HG03095 (cell line): Measurements from ENCODE around the gene ACSM4.
"Not testable (repeated sequence)": the region's sequence is repeated elsewhere in the genome, so short reads cannot be mapped to it uniquely, and the experiment has no call there.

Experiments used
- ATAC-seq: cut with Tn5 transposase; IDR thresholded peaks from one replicate; pipeline ENCODE4 v1.9.1; 2021; ENCODE audit warnings: moderate library complexity; ENCODE audit not compliant: unreplicated experiment

ACSM4 gene

DNA sequence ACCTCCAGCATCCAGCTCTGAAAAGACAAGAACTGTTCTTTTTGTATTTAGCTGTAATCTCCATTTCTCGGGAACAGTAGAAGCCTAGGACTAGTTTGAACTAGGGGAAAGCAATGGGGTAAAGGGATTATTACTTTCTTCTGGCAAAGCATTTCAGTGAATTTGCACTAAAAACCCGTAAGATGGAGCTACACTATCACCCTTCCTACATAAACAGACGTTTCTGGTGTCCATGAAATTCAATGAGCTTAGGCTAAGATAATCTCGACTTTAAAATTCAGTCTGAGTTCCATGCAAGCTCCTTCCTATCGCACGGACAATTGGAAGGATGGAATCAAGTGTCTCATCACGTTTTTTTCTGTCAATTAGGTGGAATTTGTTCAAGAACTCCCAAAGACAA, 24.0 kb downstream of the ACSM4 start:
- ATAC-seq, result no peak

DNA sequence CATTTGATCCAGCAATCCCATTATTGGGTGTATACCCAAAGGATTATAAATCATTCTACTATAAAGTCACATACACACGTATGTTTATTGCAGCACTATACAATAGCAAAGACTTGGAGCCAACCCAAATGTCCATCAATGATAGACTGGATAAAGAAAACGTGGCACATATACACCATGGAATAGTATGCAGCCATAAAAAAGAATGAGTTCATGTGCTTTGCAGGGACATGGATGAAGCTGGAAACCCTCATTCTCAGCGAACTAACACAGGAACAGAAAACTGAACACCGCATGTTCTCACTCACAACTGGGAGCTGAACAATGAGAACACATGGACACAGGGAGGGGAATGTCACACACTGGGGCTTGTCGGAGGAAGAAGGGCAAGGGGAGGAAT, 33.9 kb downstream of the ACSM4 start:
- not testable (repeated sequence) for ATAC-seq

DNA sequence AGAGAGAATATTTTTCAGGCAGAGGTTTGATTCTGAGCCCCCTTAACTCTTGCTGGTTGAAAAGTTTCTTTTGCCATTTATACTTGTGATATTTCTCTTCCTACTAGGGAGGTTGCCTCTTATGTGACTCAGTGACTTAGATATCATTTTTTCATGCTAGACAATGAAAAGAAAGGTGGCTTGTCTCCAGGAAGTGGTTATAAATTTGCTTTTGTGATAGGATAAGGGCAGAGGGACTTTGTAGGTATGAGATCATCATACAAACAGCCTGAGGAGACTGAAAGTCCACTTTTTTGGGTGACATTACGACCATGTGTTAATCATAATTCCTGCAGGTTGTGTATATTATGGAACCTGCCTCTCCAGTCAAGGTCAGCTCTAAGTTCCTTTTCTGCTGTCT, 35.8 kb downstream of the ACSM4 start:
- no peak for ATAC-seq

DNA sequence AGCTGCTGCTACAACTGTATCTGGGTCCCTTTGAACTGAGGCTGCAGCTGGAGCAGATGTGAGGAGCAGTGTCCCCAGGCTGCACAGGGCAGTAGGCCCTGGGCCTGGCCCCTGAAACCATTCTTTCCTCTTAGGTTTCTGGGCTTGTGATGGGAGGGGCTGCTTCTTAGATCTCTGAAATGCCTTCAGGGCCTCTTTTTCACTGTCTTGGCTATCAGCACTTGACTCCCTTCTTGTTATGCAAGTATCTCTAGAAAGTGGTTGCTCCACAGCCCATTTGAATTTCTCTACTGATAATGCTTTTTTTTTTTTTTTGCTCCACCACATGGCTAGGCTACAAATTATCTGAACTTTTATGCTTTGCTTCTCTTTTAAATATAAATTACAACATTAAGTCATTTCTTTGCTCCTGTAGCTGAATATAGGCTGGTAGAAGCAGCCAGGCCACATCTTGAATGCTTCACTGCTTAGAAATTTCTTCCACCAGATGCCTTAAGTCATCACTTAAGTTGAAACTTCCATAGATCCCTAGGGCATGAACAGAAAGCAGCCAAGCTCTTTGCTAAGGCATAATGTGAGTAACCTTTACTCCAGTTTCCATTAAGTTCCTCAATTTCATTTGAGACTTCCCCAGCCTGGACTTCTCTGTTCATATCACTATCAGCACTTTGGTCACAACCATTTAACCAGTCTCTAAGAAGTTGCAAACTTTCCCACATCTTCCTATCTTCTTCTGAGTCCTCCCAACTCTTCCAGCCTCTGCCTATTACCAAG, 41.1 kb downstream of the ACSM4 start:
- ATAC-seq, result no peak

DNA sequence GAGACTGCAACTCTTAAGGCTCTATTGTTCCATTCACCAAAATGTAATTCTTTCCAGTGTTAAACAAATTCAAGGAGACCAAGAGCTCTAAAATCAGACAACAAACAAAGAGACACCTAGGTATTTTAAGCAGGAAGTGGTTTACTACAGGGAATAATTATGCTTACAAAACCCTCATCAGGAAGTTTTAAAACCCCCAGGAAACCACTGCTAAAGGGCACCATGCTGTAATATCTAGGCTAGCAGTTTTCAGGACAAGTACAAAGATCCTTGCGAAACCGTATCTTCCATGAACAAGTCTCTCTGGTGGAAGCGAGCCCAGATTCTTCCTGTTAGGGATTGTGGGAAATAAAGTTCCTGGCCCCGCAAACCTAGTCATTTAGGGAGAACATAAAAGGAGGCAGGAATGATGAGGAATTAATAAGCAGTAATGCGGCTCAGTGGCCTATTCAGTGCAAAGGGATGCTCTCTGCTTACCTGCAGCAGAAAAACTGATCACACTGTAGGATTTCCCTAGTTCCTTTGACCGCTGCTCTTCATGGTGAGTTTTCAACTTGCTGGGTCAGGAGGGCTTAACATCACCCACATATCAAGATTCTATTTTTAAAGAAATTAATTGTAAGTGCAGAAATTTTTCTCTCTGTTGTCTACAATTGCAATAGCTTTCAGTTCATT, 42.8 kb downstream of the ACSM4 start:
- no peak for ATAC-seq

DNA sequence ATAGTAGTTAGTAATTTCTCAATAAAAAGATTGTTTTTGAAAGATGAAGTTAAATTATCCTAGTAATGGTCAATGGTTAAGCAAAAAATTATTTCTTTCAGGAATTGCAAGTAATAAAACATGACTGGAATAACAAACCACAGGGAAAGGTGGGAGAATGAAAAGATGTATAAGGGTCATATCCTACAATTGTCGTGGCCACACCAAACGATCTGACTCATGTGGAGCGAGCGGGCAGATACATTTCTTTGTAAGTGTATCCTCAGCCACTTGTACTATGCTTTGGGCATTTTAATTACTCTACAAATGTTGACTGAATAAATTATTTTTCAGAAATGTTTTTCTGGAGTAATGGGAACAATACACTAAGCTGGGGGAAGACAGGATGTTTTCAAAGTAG, 45.5 kb downstream of the ACSM4 start:
- ATAC-seq, result no peak

DNA sequence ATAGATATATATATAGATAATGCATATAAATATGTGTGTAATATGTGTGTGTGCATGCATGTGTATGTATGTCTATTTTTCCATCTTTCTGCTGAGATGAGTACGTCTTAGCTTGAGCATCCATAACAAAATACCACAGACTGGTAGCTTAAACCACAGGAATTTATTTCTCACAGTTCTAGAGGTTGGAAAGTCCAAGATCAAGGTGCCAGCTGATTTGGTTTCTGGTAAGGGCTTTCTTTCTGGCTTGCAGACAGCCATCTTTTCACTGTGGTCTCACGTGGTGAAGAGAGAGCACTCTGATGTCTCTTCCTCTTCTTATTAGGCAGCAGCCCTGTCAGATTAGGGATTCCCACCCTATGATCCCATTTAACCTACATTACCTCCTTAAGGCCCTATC, 47.3 kb downstream of the ACSM4 start:
- ATAC-seq, result no peak

DNA sequence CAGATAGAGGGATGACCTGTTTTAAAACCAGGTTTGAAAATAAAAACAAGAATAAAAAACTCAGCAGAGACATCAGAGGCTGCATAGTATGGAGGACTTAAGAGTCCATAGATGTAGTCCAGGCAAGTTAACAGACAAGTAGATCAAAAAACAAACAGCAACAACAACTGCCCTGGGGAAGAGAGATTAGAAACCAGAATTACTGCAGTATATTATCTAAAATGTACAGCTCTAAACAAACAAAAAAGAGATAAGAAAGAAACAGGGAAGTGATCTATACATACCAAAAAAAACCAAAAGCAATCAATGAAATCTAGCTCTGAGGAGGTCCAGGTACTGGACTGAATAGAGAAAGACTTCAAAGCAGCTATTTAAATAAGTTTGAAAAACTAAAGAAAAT, 48.8 kb downstream of the ACSM4 start:
- no peak for ATAC-seq

DNA sequence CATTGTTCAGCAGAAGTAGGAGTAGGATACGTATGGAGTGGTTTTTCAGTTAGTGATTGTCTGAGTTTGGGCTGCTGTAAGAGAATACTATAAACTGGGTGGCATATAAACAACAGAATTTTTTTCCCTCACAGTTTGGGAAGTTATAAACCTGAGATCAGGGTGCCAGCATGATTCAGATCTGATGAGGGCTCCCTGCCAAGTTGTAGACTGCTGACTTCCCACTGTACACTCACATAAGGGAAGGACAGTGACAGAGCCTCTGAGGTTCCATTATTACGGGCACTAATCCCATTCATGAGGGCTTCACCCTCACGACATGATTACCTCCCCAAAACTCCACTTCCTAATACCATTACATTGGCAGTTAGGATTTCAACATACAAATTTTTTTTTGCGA, 50.7 kb downstream of the ACSM4 start:
- ATAC-seq, result no peak

DNA sequence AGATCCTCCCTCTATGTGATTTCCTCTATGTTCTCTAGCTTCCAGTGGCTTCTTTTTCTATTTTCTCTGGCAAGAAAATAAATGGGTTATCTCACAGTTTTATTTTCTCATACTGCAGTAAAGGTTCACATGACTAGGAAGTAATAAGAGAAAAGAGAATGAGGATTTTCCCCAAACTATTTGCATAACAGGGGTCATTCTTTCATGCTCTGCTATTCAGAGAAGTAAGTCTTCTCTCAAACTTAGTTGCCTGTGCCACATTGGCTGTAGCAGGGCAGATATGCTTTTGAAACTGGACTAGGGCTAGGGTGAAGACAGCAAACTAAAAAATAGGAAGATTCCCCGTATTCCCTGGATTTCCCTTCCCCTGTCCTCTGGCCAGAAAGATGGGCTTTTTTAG, 57.4 kb downstream of the ACSM4 start:
- no peak for ATAC-seq

DNA sequence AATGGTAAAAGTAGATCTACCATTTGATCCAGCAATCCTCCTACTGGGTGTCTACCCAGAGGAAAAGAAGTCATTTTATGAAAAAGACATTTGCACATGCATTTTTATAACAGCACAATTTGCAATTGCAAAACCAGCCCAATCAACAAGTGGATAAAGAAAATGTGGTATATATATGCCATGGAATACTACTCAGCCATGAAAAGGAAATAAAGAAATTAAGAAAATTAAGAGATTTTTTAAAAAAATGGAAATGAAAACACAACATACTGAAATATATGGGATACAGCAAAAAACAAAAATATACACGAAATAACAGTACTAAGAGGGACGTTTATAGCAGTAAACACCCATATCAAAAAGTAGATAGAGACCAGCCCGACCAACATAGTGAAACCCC, 58.9 kb downstream of the ACSM4 start:
- no peak for ATAC-seq

DNA sequence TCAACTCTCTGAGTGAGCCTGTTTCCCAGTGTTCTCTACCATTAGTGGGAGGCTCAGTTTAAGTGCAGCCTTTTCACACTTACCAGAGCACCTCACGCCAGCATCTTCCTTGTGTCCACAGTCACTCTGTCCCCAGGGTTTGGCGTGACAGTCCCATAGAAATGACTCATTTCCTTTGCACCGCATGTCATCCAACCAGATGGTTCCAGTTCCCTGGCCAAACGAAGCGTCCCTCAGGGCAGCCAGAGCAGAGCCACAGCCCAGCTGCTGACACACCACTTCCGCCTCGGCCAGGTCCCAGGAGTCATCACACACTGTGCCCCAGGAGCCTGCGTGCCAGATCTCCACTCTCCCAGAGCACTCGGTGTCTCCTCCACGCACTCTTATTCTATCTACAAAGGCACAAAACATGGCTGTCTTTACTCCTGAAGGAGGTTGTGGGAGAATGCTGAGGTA, 65.4 kb downstream of the ACSM4 start:
- no peak for ATAC-seq

DNA sequence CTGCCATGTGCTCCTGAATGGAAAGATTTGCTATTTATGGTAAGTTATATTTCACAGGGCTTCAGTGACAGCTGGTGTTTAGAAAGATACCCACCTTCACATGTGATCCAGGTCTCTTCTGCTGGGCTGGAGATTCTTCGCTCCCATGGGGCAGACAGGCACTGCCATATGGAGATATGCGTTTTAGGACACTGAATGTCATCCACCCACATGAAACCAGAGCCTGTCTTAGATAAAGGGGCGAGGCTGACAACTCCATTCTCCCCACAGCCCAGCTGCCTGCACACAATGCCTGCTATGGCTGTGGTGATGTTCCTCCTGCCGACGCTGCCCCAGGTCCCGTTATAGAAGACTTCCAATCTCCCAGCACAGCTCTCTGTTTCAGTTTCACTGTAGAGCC, 69.4 kb downstream of the ACSM4 start:
- ATAC-seq, result no peak

DNA sequence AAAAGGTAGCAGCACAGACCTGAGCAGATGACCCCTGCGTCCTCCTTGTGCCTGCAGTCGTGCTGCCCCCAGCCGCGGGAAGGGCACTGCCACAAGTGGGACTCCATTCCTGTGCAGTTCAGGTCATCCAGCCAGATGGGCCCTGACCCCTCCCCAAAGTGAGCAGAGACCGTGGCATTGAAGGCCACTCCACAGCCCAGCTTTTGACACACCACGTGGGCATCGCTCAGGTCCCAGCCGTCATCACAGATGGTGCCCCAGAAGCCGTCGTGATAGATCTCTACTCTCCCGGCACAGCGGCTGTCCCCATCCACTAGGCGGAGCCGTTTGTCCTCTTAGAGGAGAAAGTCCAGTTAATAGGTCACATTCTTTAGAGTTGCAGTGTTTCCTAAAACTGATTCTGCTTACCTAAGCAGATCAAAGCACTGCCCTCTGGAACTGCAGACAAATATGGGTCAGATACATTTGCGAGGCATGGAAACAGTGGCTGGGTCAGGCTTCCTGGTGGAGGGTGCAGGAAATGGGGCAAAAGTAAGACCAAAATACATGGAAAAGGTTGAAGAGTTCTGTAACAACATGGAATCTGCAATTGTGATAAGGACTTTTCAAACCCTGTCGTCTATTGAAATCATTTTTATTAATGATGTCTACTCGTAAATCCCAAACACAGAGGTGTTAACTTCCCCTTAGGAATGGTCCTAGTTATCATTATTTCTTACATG, 70.7 kb downstream of the ACSM4 start:
- ATAC-seq, result no peak

DNA sequence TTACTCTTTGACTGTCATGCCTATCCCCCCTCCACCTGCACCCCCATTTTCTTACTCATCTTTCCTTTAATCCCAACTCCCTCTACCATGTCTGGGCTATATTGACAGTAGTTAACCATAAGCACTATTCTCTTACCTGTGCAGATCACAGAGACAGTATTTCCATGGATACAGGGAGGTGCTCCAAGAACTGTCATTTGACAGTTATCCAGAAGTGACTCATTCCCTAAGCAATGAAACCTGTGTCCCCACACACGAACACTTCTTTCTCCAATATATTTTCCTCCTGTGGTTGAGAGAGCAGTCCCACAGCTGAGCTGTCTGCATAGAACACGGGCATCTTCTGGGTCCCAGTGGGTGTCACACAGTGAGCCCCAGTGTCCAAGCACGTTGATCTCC, 71.3 kb downstream of the ACSM4 start:
- no peak for ATAC-seq

DNA sequence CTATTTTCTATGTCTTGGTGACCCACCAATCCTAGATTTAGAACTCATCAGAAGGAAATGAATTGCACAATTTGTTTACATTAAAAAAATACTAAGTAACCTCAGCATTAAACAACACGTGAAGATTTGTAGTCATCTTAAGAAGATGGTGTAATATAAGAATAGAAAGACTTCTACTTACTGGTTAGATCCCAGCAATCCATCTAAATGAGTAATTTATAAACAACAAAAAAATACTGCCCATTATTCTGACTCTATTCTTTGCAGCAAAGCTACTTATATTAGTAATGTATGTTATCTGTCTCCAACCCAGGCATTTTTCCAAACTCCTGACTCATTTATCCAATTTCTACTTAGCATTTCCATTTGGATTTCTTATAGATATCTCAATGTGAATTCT, 72.3 kb downstream of the ACSM4 start:
- no peak for ATAC-seq
